ENCODE measurements around the gene SPC24.

- TF ChIP-seq CTCF (IDR thresholded peaks at IDR 0.05) (no peak), EZH2 (IDR thresholded peaks at IDR 0.05; ENCODE audit: borderline replicate concordance, insufficient read depth, low read depth, low read length, poor library complexity, severe bottlenecking) (no peak)
These were observed 27.7 kb downstream of the SPC24 start for GRCh38 chr19:11127905-11128304.

All from B cell (primary cell).